HCT116 (cell line): Measurements from ENCODE around the gene SLC7A7.

ENCODE experiments used
- CEBPB ChIP-seq: IDR thresholded peaks from 2 replicates; pipeline ENCODE4 v1.6.1; 2012; ENCODE audit warnings: low read depth
- CTCF ChIP-seq, 3 experiments: fragments of 200-600 bp in 1 of 3; sonication (generic) in 1 of 3; IDR thresholded peaks in 2 of 3; conservative IDR thresholded peaks in 1 of 3; 2 replicates each; pipeline ENCODE4 v1.5.1; 2012 to 2017; ENCODE audit warnings: low read depth in 2 of 3, low read length in 2 of 3, antibody characterized with exemption in 1 of 3, borderline replicate concordance in 1 of 3, control low read depth in 1 of 3, mild to moderate bottlenecking in 1 of 3, mixed read lengths in 1 of 3, mixed run types in 1 of 3, moderate library complexity in 1 of 3; ENCODE audit not compliant: insufficient read depth in 1 of 3
- ELF1 ChIP-seq: IDR thresholded peaks from 2 replicates; pipeline ENCODE4 v1.6.1; 2012; ENCODE audit warnings: low read depth, borderline replicate concordance
- EZH2 ChIP-seq: fragments of 200-600 bp; sonication (generic); IDR thresholded peaks from 2 replicates; pipeline ENCODE4 v1.6.1; 2017; ENCODE audit warnings: antibody characterized with exemption, mixed run types
- MAX ChIP-seq: IDR thresholded peaks from 2 replicates; pipeline ENCODE4 v1.6.1; 2012
- POLR2A ChIP-seq: IDR thresholded peaks from 2 replicates; pipeline ENCODE4 v1.7.0; 2011; ENCODE audit warnings: borderline replicate concordance; ENCODE audit not compliant: insufficient read depth, insufficient read length; ENCODE audit errors: extremely low read depth
- POLR2AphosphoS5 ChIP-seq: IDR thresholded peaks from 2 replicates; pipeline ENCODE4 v1.6.1; 2011; ENCODE audit warnings: mild to moderate bottlenecking, low read depth, low read length, moderate library complexity
- RAD21 ChIP-seq: IDR thresholded peaks from 2 replicates; pipeline ENCODE4 v1.6.1; 2012; ENCODE audit warnings: low read depth, mild to moderate bottlenecking
- REST ChIP-seq: IDR thresholded peaks from 2 replicates; pipeline ENCODE4 v1.6.1; 2012; ENCODE audit warnings: low read depth
- SIN3A ChIP-seq: IDR thresholded peaks from 2 replicates; pipeline ENCODE4 v1.6.1; 2012; ENCODE audit warnings: low read depth
- SP1 ChIP-seq: IDR thresholded peaks from 2 replicates; pipeline ENCODE4 v1.6.1; 2012; ENCODE audit warnings: low read depth

GRCh38 chr14:22764382-22764781, 50.9 kb downstream of the SLC7A7 start:
- TF ChIP-seq CTCF (IDR thresholded peaks at IDR 0.05 in 2 of 3, conservative IDR thresholded peaks at IDR 0.05 in 1 of 3; ENCODE audit: borderline replicate concordance in 1 of 3, insufficient read depth in 1 of 3, low read depth in 2 of 3, low read length in 2 of 3) (no peak), POLR2A (no peak), REST (no peak), POLR2AphosphoS5 (no peak), SP1 (no peak), EZH2 (no peak), ELF1 (no peak), SIN3A (no peak), RAD21 (no peak), CEBPB (no peak), MAX (no peak)
